Activated CD4-positive, CD25-positive, alpha-beta regulatory T cell treated with anti-CD3 and anti-CD28 coated beads, Interleukin-2, amount 50 U/mL, for 72 hours (primary cell): ENCODE data around the gene CAMKK1.

Experiments used
- DNase-seq: peaks from one replicate; pipeline ENCODE4 v3.0.0; 2021

CAMKK1 gene

DNA sequence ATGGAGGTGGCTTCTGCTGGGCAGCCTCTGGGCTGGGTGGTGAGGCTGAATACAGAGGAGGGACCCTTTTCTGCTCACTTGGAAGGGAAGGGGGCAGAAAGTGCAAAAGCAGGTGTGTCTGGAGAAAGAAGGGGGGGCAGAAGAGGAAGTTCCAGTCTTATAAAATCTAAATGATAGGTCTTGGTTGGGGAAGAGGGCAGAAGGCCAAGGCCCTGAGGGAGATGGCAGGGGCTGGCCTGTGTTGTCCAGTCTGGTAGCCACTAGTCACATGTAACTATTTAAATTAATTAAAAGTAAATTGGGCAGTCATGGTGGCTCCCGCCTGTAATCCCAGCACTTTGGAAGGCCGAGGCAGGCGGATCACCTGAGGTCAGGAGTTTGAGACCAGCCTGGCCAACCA is 2.5 kb upstream of the CAMKK1 start:
- no peak for DNase-seq

DNA sequence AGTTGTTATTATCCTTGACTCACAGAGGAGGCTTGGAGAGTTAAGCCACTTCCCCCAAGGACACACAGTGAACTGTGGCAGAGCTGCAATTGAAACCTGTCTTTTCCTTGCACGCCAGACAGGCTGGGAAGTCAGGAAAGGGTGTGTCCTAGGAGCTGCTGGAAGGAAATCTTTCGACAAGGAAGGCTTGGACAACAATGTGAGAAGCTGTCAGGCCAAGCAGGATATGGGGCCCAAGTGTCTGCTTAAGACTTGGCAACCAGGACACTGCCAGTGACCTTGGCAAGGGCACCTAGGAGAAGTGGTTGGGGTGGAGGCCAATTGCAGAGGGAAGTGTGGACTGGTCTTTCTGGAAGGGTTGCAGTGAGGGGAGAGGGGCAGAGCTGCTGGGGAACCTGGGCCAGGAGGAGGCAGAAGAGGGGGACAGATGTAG is 2.1 kb upstream of the CAMKK1 start:
- DNase-seq = no peak

DNA sequence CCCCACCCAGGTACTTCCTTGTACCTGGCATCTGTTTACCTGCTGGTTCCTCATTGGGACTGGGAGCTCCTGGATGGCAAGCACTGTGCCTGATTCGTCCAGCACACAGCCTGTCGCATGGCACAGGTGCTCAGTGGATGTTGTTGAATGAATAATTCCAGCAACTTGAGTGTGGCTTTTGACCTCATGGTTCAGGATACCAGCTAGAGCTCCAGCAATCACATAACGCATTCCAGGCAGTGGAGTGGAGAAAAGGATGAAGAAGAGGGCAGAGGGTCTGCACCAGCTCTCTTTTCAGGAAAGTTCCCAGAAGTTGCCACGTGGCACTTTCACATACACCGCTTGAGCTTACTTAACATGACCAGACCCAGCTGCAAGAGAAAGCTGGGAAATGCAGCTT is 1.3 kb upstream of the CAMKK1 start:
- DNase-seq = no peak

DNA sequence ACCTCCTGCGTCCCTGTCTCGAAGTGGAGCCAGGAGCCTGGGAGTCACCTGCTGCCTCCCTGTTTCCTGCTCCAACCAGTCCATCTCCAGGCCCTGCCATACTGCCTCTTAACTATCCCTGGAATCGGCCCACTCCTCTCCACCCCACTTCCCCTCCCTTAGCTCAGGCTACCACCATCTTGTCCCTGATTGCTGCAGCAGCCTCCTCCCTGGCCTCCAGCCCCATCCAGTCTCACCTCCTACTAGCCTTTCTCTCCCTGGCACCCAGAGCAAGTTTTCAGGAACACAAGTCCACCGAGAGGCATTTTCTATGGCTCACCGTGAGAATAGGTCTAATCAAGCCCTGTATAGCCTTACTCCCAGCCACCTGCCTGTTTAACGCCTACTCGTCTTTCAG is 865 bp upstream of the CAMKK1 start:
- no peak for DNase-seq

DNA sequence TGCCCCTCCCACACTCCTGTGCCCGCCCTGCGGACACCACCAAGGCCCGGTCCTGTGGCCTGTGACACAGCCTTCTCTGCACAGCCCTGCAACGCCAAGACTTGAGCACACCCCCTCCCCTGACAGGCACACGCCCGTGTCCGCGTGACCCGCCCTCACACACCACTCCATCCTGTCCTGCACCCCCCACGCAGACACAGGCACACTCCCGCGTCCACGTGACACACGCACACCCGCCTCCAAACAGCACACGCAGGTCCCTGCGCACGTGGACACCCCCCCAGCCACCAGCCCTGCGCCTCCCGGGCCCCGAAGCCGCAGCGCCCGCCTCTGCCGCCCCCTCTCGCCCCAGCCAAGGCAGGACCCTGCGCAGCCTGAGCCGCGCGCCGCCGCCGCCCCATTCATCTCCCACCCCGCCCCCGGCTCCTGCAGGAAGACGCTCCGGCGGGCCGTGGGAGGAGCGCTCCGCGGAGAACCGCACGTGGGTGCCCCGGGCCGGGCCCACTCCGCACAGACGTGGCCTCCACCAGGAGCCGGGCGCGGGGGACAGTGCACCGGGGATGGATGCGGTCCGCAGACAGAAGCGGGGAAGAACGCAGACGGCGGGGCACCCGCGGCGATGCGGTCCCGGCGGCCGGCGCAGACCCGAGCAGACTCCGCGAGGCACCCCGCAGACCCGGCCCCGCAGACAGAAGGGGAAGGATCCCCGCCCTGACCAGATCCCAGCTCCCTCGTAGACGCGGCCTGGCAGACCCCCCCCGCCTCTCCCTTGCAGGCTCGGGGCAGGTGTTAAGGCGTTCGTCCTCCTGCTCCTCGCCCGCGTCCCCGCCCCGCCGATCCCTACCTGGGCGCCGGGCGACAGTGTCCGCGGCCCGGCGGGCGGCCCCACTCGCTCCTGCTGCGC is 506 bp downstream of the CAMKK1 start:
- peak; percentile 60 for DNase-seq

DNA sequence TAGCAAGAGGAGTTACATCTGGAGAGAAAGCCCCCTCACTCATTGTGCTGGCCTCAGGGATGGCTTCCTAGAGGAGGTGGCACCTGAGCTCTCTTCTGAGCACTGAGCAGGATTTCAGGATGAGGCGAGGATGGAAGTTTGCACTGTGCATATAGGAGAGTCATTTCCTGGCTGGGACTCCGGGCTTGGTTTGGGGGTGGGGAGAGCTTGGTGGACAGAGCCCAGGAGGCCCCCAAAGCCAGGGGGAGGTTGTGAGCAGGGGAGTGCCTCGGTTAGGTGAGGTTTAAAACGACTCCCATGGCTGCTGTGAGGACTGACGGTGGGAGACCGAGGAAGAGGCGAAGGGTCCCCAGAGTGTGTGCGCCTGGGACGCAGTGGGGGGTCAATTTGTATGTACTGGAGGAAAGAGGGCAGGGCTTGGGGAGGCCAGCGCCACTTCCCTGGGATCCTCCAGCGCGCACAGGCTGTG is 1.2 kb downstream of the CAMKK1 start:
- no peak for DNase-seq

DNA sequence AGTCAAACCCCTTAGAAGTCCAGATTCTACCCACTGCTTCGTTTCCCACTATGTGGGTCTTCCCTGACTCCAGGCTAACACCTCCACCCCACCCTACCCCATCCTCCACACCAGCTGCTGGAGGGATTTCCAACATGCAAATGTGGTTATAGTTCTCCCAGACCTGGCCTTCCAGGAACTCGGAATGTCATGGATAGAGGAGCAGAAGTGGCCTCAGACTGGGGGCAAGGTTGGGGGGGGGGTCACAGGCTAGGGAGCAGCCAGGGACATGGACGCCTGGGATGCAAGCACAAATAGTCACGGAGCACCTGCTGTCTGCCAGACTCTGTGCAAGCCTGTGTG is 2.0 kb downstream of the CAMKK1 start:
- DNase-seq = no peak

DNA sequence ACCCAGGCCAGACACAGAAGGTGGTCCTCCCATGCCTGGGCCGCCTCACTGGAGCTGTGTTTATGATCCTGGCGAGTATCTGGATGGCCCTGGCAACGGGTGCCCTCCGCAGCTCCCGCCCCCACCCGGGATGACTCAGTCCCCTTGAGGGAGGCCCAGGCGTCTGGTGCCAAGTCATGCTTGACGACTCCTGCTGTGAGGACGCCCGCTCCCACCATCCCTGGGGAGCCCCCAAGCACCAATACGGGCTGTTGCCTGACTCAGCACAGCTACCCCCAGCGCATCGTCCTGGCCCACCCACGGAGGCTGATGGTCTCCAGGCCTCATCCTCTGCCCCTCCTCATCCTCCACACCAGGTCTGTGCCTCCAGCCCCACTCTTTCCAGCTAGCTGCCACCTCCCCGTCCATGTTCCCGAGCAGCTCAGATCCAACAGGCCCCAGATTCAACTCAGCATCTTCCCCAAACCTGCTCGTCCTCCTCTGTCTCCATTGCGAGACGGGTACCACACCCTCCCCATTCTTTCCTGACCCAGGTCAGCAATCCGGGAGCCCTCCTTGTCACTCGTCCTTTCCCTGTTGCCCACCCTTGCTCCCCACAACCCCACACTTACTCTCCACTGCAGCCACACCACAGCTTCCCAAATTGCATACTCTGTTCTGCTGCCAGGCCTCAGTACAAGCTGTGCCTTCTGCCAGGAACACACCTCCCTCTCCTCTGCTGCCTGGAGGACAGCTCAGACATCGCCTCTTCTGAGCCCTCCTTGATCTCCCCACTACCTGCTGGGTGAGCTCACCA is 2.6 kb downstream of the CAMKK1 start:
- no peak for DNase-seq

DNA sequence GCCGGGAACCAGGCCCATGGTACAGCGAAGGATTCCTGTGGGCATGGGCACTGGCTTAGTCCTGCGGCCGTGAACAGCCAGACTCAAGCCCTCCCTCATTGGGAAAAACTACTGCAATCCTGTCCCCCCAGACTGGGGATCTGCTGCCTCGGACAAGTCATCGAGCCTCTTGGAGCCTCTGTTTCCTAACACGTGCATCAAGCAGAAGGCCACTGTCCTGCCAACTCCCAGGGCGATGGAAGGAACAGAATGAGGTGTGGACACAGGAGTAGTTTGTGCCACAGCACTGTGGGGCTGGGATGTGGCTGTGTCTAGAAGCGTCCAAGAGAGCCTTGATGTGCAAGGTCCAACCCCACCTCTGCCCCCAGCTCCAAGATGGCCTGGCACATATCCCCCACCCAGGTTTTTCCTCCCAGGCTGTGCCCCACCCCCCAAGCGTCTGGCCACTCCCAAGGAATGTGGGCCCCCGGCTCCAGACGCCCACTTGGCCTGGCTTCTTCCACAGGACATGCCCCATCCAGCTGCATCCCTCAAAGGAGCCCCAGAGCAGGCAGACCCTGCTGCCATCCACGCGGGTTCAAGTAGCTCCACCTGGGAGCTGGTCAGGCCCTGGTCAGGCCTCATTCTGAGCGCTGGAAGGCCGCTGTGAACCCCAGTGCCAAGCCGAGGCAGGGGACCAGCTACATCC is 3.4 kb downstream of the CAMKK1 start:
- no peak for DNase-seq

DNA sequence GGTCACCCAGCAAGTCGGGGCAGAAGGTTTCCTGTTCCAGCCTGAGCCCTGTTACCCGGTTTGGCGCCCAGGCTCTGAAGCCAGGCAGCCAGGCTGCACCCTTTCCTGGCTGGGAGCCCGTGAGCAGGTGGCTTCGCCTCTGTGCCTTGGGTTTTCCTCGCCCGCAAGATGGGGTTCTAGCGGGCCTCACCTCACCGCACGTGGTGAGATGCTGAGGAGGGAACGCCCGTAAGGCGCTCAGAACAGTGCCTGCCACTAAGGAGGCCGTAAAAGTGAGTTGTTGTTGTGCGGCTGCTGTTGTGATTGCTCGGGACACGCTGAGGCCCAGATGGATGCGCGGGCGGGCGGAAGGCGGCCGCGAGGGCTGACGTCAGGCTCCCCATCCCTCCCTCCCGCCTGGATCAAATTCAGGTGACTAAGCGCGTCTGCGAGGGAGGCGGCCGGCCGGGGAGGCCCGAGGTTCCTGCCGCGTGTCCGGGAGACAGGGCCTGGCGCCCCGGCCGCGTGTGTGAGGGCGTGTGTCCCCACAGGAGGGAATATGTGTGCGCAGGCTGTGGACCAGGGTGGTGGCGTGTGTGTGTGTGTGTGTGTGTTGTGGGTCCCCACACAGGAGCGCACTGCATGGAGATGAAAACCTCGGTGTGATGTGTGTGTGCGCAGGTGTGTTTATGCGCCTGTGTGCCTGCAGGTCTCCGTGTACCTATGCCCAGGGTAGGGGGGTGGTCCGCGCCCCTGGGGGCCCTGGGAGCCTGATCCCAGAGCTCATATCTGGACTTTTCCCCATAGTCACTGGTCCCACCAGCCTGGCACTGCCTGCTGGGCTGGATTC is 4.3 kb downstream of the CAMKK1 start:
- no peak for DNase-seq

DNA sequence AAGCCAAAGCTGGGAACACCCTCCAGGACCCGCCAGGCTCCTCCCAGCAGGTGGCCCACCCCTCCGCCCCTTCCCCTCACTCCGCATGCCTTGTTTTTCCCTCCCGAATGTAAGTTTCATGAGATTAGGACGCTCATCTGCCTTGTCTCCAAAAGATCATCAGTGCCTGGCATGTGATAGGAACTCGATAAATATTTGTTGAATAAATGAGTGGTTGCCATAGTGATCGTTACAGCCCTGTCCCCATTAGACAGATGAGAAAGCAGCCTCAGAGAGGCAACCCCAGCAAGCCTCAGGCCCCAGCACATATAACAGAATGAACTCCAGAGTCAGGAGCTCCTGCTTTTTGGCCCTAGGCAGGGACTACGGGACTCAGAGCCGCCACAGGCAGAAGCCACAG is 5.0 kb downstream of the CAMKK1 start:
- no peak for DNase-seq

DNA sequence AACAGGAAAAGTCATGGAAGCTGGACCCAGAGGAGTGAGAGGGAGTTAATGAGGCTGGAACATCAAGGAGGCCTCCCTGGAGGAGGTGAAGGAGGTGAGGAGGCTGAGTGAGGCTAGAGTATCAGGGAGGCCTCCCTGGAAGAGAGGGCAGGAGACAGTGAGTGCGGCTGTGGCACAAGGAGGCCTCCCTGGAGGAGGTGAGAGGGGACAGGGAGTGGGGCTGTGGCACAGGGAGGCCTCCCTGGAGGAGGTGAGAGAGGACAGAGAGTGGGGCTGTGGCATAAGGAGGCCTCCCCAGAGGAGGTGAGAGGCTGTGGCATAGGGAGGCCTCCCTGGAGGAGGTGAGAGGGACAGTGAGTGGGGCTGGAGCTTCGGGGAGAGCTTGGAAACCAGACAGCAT is 5.5 kb downstream of the CAMKK1 start:
- DNase-seq = no peak

DNA sequence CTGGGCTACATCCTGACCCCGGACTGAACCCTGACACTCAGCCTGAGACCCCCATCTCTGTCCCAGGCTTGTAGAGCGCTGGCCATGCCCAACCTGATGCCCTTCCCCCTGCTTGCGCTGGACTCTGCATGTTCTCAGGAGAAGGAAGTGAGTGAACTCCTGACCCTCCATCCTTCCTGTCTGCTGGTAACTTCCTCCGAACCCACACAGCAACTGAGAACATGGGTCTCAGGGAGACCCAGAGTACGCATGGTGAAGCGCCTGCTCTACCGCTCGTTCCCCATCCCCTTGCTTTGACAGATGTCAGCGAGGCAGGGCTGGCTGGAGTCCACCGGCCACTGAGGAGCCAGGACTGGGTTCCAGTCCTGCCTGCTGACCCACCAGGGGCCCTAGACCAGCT is 6.1 kb downstream of the CAMKK1 start:
- no peak for DNase-seq

DNA sequence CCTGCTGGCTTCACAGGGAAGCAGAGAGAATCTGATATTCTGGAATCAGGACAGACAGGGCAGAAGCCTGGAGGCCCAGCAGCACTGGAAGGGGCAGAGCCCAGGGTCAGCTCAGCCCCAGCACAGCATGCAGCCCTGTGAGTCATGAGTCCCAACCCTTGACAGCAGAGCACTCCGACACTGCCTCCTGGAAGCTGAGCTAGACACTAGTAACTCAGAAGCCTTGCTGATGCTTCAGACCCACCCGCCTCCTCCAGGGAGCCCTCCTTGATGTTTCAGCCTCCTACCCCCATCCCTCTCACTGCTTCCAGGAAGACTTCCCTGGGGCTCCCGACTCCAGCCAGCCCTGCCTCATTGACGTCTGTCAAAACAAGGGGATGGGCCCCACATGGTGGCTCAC is 6.9 kb downstream of the CAMKK1 start:
- DNase-seq = no peak

DNA sequence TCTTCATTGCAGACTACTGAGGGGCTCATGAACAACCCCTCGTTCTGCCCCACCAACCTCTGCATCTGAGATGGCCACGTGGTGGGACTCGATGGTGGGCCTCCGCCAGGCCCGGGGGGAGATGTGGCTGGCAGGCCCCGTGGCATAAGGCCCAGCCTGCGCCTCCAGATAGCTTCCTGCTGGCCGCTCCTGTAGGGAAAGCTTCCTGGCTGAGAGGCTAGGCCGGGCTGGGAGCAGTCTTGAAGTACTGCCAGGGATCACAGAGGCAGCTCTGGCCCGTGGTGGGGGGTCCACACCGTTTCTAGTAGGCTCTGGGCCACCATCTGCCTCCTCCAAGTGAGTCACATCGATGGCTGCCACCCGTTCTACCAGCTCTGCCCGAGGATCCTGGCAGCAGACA is 7.6 kb downstream of the CAMKK1 start:
- no peak for DNase-seq

DNA sequence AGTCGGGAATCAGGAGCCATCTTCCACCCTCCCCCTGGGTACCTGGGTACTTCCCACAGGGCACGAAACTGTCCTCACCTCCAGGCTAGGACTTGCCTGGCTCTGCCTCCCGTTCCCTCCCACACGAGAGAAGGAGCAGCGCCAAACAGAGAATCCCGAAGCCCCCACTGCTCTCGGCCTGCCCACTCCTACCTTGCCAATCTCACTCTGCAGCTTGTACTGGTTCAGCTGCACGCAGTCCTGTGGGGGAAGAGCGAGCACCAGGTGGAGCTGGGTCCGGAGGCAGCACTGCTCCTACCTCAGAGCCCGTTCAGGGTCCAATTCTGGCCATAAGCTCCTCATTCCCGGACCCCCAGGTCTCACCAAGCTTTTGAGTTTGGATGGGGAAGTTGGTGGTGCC is 8.7 kb downstream of the CAMKK1 start:
- no peak for DNase-seq

DNA sequence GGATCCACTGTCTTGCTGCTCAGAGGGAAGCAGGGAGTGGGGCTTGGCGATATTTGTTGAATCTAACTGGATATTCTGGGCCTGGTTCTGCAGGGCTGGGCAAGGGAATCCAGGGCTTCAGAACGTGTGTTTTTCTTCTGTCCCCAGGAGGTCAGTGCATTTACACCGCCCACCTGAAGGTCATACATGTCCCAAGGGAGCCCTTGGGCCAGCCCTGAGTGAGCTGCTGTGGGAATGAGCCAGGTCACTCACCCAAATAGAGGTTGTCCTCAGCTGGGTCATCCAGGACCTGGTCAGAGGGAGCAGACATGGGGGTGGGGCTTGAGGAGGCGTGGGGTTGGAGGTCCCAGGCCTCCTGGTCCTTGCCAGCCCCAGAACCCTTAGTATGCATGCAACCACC is 10.6 kb downstream of the CAMKK1 start:
- no peak for DNase-seq

DNA sequence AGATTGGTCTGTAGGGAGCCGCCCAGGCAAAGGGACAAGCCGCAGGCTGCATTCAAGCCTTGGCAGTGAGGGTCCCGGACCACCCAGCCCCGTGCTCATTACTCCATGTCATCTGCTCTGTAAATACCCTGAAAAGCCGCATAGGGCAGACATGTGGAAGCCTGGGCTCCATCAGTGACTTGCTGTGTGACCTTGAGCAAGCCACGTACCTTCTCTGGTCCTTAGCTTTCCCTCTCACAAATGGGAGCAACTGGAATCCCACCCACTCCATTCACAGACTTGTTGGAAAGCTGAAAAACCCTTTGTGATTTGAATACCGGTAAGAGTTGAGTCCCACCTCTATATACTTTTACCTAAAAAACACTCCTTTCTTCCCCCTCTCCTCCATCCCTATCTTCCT is 11.9 kb downstream of the CAMKK1 start:
- DNase-seq = no peak

DNA sequence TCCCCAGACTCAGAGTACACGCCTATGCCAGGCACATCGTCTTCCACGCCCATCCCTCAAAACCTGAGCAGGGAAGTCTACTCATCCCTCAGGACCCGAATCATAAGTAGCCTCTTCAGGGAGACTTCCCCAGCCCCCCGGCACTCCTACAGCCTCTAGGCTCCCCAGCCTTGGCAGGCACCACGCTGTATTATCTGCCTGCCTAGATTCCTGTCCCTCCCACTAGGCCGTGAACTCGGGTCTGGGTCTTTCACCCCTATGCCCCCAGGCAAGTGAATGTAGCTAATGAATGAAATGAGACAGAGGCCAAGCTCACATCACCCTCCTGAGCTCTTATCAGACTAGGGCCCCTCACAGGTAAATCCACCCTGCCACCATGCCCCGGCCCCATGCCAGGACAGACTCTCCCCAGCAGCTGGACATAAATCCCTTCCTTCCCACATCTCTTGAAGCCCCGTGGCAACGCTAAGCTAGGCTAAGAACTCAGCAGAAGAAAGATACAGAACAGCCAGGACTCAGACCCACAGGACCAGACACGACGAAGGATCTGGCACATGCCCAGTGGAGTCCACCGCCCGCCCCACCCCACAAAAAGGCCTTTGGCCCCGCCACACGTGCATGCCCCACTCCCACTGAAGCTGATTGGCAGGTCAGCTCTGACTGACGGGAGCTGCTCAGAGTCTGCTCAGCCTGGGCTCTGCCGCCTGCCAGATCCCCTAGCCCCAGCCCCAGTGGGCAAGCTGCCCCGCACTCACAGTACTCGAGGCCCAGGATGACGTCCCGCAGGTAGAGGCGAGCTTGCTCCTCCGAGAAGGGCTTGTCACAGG is 13.0 kb downstream of the CAMKK1 start:
- DNase-seq = no peak

DNA sequence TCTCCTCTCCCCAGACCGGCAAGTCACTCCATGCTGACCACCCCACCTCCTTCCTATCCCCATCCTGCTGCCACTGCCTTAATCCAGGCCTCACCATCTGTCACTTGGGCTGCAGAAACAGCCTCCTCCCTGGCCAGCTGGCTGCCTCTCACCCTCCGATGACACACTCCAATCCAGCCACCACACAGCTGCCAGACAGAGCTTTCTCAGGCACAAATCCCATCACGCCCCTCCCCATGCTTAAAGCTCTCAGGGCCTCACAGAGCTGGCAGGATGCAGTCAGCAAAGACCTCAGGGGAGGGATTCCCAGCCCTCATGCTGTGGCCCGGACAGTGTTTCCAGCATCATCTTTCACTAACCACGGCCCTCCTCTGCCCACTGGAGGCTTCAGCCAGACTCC is 13.7 kb downstream of the CAMKK1 start:
- DNase-seq = no peak

DNA sequence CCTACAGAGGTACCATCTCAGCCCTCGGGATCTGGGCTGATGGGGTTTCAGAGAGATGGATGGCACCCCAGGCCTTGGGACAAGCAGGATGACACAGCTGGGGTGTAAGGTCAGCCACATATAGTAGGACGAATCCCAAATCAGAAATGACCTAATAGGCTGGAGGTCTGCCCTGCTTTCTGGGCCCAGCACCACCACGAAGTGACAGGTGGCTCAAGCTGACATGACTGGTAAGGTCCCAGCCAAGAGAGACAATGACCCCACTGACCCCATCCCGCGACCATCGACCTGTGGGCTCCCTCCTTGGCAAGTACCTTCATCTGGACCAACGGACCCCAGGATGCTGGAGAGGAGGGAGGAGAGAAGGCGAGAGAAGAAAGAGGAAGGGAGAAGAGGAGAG is 15.6 kb downstream of the CAMKK1 start:
- no peak for DNase-seq

DNA sequence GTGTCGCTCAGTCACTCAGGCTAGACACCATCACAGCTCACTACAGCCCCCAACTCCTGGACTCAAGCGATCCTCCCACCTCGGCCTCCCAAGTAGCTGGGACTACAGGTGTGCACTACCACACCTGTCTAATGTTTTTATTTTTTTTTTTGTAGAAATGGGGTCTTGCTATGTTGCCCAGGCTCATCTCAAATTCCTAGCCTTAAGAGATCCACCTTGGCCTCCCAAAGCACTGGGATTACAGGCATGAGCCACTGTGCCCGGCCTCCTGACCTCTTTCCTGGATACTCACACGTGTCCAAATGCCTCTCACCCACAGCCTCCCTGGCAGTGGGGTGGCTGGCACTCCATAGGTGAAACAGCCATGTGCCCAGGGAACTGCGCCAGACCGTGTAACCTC is 17.5 kb downstream of the CAMKK1 start:
- DNase-seq = no peak
